ENCODE results near the gene L1CAM. TPM values are rescaled to one million over a fixed set of nuclear protein-coding genes. Genes with fewer than 3 reads are reported as not detected.

Gene L1CAM
- total and polyA plus RNA-seq, 9 of the 15 experiments (the other 6 are each of a cell fraction or from before 2014, with no cell fraction given): 0.09 to 0.86 (median 0.26) TPM; not detected in 3

DNA sequence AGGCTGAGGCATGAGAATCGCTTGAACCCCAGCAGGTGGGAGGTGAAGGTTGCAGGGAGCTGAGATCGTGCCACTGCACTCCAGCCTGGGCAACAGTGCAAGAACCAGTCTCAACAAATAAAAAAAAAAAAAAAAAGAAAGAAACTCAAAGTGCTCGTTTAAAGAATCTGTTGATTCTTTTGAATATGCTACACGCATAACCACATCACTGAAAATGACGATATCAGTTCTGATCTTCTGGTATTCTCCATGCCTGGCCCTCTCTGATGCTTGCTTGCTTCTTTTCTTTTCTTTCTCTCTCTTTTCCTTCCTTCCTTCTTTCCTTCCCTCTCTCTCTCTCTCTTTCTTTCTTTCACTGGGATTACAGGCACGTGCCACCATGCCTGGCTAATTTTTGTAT, 25.8 kb upstream of the L1CAM start:
- BruUV-seq (replicated peaks): no TSS peak
- Histone ChIP-seq H3K9ac (ENCODE audit: insufficient read depth in 1 of 2, low read depth in 2 of 2, low read length in 2 of 2) (no peak overlapping the region), H3K4me2 (ENCODE audit: insufficient read depth, low read length) (no peak overlapping the region), H4K20me1 (replicated peaks; ENCODE audit: control insufficient read depth, insufficient read depth, low read length) (peaks cover 5% of the 10 kb centered on the region; the same call in 1 of the 2 replicates), H2AFZ (ENCODE audit: low read depth, low read length) (no peak overlapping the region), H3K79me2 (ENCODE audit: control insufficient read depth, insufficient read depth, low read length) (no peaks in the 10 kb centered on the region), H3K4me3 (no peak overlapping the region), H3K36me3 (ENCODE audit: control insufficient read depth, insufficient read depth, low read length) (peaks cover 23% of the 10 kb centered on the region; the same call in 2 of the 3 replicates), H3K9me3 (replicated peaks; ENCODE audit: control insufficient read depth, insufficient read depth, low read depth, low read length) (no peaks in the 10 kb centered on the region), H3K27ac (ENCODE audit: extremely low read depth, low read depth, low read length) (no peak overlapping the region), H3K27me3 (ENCODE audit: control insufficient read depth in 2 of 2, insufficient read depth in 2 of 2, low read length in 2 of 2) (no peaks in the 10 kb centered on the region), H3K4me1 (replicated peaks in 1 of 2; ENCODE audit: control insufficient read depth in 2 of 2, insufficient read depth in 2 of 2, low read length in 2 of 2) (peaks cover 0 to 40% of the 10 kb centered on the region in 2 experiments; a peak in 3 of 5 replicates), H3K9me1 (ENCODE audit: control insufficient read depth, insufficient read depth, low read length) (no peaks in the 10 kb centered on the region)
- DNase-seq (ENCODE audit: extremely low read depth in 1 of 4, low spot score in 3 of 4): no peak
- ATAC-seq: no peak
- no peak for FAIRE-seq
- in situ Hi-C loops (cut with MboI): no loop called here
- POLR2A ChIA-PET: interaction anchor here (1.2 kb wide), 1 partner anchor 14 kb away, joined by 3 read pairs; no protein-coding TSS in a partner anchor
- CTCF ChIA-PET (ENCODE audit: low intra/inter-chr PET ratio): no interaction called here
- 74% methylated on average over 5 of the region's 6 CpGs for WGBS (ENCODE audit: insufficient coverage, low coverage, missing lambda C conversion rate)
- intact Hi-C loops (cut with micrococcal nuclease): no loop called here
- TF ChIP-seq ETV6 (IDR thresholded peaks at IDR 0.05; ENCODE audit: borderline replicate concordance in 1 of 2, low read depth in 2 of 2, low read length in 1 of 2) (no peak), ETV6 (CRISPR knock-in tag; IDR thresholded peaks at IDR 0.05; ENCODE audit: borderline replicate concordance) (no peak), RB1 (IDR thresholded peaks at IDR 0.05; ENCODE audit: low read depth) (no peak), CCAR2 (IDR thresholded peaks at IDR 0.05; ENCODE audit: low read depth, low read length) (no peak), ZNF561 (CRISPR knock-in tag; conservative IDR thresholded peaks at IDR 0.05) (no peak), MYBL2 (IDR thresholded peaks at IDR 0.05; ENCODE audit: low read depth) (no peak), MYBL2 (CRISPR knock-in tag; IDR thresholded peaks at IDR 0.05; ENCODE audit: borderline replicate concordance) (no peak), CEBPG (CRISPR knock-in tag; IDR thresholded peaks at IDR 0.05) (no peak), CEBPG (tag; conservative IDR thresholded peaks at IDR 0.05 in 1 of 2, IDR thresholded peaks at IDR 0.05 in 1 of 2) (no peak), KLF1 (tag; IDR thresholded peaks at IDR 0.05) (no peak), JUND (IDR thresholded peaks at IDR 0.05; ENCODE audit: borderline replicate concordance, low read depth, low read length) (no peak), JUND (tag; IDR thresholded peaks at IDR 0.05; ENCODE audit: borderline replicate concordance, low read depth, low read length) (no peak), RAD51 (IDR thresholded peaks at IDR 0.05; ENCODE audit: borderline replicate concordance, low read depth) (no peak)
- TF ChIP-seq, protein P1, sequence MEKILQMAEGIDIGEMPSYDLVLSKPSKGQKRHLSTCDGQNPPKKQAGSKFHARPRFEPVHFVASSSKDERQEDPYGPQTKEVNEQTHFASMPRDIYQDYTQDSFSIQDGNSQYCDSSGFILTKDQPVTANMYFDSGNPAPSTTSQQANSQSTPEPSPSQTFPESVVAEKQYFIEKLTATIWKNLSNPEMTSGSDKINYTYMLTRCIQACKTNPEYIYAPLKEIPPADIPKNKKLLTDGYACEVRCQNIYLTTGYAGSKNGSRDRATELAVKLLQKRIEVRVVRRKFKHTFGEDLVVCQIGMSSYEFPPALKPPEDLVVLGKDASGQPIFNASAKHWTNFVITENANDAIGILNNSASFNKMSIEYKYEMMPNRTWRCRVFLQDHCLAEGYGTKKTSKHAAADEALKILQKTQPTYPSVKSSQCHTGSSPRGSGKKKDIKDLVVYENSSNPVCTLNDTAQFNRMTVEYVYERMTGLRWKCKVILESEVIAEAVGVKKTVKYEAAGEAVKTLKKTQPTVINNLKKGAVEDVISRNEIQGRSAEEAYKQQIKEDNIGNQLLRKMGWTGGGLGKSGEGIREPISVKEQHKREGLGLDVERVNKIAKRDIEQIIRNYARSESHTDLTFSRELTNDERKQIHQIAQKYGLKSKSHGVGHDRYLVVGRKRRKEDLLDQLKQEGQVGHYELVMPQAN (IDR thresholded peaks at IDR 0.05; ENCODE audit: borderline replicate concordance): no peak
- TF ChIP-seq, protein P2, sequence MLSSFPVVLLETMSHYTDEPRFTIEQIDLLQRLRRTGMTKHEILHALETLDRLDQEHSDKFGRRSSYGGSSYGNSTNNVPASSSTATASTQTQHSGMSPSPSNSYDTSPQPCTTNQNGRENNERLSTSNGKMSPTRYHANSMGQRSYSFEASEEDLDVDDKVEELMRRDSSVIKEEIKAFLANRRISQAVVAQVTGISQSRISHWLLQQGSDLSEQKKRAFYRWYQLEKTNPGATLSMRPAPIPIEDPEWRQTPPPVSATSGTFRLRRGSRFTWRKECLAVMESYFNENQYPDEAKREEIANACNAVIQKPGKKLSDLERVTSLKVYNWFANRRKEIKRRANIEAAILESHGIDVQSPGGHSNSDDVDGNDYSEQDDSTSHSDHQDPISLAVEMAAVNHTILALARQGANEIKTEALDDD (IDR thresholded peaks at IDR 0.05): no peak
- TF ChIP-seq, protein P3, sequence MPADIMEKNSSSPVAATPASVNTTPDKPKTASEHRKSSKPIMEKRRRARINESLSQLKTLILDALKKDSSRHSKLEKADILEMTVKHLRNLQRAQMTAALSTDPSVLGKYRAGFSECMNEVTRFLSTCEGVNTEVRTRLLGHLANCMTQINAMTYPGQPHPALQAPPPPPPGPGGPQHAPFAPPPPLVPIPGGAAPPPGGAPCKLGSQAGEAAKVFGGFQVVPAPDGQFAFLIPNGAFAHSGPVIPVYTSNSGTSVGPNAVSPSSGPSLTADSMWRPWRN (IDR thresholded peaks at IDR 0.05; ENCODE audit: low read depth): no peak

All from K562 (cell line).